HG02943 (cell line): ENCODE measurements around the gene KCNJ15.
"Not testable (repeated sequence)": the region's sequence is repeated elsewhere in the genome, so short reads cannot be mapped to it uniquely, and the experiment has no call there.

Experiments
- ATAC-seq: cut with Tn5 transposase; IDR thresholded peaks from one replicate; pipeline ENCODE4 v1.9.1; 2021; ENCODE audit warnings: mild to moderate bottlenecking, low read depth, moderate library complexity; ENCODE audit not compliant: unreplicated experiment

The KCNJ15 gene

DNA sequence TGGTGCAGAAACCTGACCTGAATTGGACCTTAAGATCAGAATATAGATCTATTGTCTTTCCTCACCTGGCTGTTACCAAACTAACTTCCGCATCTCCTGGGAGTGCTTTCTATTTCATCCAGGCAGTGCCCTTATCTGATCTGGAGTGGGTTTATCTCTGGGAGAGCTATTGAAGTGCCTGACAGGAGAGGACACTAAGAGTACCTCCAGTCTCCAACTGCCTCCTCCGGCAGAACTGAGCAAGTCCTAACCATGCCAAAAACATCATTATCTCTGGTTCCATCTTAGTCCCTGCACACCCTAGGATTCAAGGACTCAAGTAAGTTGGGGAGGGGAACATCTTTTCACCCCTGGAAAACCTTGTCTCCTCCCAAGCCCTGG, 12.4 kb upstream of the KCNJ15 start:
- ATAC-seq: no peak

DNA sequence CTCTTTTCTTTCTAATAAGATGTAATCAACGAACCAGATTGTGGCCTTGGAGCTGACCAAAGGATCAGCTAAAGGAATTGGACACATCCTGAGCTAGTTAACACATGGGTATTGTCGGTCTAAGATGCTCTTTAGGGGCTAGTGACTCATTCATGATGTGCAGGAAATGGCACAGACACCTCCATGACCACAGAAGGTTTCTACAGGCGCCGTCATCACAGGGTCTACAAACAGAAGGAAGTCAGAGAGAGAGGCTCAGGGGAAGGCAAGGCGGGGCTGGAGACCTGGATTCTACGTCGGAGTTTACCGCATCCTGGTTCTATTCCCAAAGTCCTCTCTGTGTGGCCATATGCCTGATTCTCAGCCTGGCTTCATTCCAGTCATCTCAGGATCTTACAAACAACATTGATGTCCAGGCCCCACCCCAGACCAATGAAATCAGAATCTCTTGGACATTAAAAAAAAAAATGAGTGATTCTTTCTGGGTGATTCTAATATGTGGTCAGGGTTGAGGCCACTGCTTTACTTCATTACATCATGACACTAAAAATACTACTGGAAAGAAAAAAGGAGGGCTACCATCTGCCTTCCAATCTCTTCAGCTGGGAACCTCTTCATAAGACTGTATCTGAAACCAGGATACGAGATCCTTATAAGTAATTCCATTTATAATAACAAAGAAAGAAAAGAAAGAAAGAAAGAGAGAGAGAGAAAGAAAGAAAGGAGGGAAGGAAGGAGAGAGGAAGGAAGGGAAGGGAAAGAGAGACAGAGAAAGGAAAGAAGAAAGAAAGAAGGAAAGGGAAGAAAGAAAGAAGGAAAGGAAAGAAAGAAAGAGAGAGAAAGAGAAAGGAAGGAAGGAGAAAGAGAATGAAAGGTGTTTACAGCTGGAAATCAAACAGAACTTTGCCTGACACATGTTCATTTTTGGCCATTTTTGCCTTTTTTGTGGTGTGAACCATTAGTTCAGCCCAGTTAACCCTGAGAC, 11.6 kb upstream of the KCNJ15 start:
- peak; percentile 75 for ATAC-seq

DNA sequence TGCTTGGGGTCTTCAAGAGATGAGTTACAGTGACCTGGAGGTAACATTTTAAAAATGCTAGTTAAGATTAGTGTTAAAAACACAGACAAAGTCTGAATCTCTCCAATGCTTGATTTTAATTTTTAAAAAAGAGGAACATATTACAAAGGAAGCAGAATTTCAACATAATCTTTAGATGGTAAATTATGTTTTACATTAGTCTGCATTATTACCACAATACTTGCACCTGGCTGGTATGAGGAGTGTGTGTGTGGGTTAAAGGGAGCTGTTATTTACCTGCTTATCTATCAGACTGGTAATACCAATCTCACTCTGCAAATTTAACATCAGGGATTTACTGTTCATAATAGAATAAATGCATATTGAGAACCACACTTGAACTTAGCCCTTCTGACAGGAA, 10.3 kb upstream of the KCNJ15 start:
- ATAC-seq: no peak

DNA sequence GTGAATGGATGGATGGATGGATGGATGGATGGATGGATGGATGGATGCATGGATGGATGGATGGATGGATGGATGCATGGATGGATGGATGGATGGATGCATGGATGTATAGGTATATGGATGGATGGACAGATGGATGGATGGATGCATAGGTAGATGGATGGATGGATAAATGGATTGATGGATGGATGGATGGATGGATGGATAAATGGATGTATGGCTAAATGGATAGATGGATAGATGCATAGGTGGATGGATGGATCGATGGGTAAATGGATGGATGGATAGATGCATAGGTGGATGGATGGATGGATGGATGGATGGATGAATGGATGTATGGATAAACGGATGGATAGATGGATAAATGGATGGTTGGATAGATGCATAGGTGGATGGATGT, 9.7 kb upstream of the KCNJ15 start:
- ATAC-seq: not testable (repeated sequence)

DNA sequence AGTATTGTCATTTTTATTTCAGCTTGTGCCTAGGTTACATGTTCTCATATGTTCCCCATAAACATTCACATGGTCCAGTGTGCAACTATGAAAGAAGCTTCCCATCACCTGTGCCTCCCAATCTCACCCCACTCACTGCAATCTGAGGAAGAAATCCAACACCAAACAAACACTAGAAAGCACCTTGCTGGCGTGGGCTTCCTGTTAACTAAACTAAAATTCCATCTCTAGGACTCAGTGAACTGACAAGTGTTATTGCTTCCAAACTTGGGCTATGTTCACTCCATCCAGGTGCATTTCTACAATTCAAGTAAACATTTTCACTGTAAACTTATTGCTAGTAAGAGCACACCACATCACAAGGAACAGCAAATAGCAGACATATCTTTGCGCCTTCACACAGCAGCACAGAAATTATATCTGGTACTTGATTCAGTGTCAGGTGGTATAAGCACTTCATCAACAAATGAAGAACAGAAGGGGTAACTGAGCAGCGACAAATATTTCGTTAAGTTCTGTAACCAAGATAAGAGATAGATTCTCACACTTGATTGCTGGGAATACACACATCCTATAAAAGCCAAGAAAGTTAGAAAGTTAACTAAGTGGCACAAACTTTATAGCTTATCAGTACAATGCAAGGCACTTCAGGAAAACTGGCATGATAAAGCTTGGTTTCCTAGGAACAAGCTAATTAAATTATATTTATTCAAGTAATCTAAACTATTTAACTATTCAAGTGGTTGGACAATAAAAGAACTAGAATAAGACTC, 8.9 kb upstream of the KCNJ15 start:
- ATAC-seq: no peak

DNA sequence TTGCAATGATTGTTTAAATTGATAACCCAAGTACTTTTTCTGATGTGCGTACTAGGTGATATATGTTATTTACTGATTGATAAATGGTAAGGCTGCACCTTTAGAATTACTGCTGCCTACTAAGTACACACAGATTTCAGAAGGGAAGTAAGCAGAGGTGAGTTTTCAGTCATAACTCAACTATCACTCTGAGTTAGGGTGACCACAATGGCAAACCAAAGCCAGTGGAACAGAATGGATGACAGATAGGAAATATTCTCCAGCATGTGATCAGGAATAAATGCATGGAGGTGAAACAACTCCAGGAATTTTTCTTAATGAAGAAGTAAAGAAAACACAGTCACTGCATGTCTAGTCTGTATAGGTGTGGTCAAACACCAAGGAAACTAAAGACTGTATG, 7.5 kb upstream of the KCNJ15 start:
- ATAC-seq: no peak

DNA sequence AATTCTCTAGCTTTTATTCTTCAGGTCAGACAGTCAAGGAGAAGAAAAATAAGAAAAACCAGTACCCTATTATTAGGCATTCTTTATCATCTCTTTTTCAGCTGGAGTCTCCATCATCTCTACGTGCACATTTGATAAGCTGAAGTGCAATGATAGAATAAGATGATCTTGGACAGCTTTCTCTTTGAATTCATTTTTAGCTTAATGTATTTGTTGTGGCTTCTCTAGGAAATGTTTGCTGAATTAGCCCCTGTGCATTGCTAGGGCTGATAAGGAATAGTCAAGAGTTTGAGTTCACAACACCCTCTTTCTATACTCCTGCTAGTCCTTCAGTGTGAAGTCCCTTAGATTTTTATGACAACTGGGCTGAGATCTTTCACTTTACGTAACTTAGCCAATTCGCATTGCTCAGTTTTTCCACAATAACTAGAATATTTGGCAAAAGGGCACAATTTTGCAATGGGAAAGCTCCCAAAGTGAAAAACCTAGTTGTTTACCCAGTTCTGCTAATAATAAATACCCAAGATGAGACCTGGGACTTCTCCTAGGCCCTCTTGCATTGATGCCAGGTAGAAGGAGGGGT, 7.0 kb upstream of the KCNJ15 start:
- no peak for ATAC-seq

DNA sequence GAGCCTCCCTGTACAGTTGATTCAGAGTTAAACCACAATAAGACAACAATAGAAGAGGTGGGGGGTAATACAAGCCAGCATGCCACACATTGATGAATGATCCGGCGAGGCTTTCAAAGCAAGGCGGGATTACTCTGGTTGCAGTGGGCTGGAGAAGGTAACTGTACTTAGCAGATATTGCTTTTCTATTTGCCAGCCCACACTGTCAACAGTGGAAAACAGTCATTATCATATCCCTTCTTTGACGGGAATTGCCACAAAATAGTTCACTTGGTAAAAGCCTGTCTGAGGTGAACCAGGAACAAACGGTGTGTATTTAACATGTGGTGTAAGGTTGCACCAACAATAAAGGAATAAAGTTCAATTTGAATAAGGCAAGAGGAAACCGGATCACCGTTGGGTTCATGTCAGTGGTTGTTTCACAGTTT, 5.8 kb upstream of the KCNJ15 start:
- ATAC-seq: no peak

DNA sequence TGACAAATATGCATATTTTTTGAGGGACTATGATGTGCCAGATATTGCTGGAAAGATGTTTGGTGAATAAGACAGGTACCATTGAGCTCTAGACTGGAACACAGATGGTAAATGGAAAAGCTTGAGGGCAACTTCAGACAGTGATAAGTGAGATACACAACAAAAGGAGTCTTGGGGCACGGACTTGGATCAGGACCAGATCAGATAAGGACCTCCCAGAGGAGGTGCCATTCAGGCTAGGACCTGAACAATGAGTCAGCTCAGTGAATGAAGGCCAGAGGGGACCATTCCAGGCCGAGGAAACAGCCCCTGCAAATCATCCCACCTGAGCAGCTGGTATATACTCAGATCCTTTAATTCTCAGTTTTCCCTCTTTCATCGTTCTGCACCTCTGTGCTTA, 1.8 kb upstream of the KCNJ15 start:
- no peak for ATAC-seq

DNA sequence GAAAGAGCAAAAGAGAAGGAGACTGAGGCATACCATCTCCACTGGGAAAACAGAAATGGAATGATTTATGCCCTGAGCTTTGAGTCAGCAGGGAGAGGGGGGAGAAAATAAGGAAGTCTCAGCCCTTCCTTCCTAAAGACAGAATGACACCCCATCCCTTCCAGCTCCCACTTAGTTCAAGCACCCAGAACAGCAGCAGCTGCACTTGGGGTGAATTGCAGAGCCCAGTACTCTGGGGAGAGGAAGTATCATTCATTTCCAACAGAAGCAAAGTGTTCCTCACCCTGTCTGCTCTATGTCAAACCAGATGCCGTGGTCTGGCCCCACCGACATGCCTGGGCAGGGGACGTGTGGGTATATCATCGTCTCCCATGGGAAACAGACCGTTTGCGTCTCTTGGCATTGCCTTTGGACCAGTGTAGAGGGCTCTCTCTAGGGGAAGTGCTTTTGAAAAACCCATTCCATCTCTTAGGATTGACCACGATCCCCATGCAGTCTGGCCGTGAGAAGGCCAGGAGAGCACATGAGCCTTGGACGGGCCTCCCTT, 1.1 kb upstream of the KCNJ15 start:
- no peak for ATAC-seq

DNA sequence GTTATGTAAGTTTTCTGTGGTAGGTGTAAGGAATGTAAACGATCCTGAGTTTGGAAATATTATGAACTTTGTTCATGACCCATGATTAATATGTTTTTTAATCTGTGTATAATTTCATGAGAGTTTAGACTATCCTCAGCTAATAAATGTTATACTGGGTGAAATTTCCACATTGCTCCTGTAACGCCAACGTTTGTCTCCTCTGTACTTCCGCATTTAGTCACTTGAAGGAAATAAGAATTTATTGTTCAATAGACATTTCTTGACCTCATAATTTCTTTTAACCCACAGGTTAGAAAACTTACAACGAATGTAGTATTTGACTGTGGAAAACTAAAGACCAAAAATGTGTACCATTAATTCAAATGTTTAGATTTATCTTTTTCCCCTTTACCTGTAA, 876 bp downstream of the KCNJ15 start:
- ATAC-seq: no peak

DNA sequence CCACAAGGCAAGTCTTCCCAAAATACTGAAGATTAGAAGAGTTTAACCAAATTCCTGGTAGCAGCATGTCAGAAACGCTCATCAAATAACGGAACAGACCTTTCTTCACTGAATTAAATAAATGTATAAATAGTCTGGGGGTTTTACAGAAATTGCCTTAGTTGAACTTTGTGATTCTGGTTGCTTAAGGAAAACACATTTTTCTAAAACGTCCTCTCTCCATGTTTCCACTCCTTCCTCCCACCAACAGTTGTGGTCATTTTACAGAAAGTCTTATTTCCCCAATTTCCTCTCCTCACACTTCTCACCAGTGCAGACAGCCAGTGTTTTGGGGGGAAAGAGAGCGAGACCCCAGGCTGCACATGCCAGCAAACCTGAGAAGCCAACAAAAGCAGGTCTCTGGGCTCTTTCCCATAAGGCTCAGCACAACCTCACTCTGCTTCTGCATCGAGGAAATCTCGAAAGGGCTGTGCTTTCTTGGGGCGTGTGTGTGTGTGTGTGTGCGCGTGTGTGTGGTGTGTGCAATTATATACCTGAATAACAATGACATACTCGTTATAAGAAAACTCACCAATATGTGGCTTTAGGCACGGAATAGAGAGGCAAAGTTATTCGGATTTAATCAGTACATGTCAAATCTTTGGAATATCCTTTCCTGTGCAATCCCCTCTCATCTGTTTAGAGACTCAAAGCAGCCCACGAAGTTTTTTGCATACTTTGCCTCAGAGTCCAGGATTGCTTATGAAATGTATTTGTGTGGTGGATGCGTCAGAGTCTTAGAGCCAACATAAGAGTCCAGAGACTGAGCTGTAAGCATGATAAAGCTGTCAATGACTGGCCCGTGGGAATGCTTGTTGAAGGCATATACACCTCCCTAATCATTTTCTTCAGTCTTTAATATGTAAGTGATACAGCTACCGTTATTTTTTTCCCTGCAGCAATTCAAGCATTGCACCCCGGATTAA, 2.0 kb downstream of the KCNJ15 start:
- ATAC-seq: no peak

DNA sequence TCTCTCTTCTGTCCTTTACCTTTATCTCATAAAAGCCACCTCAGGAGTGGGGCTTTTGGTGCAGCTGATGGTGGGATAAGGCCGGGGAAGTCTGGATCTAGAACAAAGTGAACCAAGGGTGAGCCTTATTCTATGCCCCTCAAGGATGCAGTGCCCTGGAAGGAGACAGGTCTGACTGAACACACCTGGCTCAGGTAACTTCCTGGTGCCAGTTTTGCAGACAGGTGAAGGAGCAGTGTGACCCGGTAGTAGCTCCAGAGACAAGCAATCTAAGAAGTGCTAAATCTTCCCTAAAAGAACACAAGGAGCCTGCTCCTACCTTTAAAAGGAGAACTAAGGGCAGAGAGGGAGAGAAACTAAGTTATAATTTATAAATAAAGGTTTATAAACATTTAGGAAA, 2.9 kb downstream of the KCNJ15 start:
- ATAC-seq: no peak

DNA sequence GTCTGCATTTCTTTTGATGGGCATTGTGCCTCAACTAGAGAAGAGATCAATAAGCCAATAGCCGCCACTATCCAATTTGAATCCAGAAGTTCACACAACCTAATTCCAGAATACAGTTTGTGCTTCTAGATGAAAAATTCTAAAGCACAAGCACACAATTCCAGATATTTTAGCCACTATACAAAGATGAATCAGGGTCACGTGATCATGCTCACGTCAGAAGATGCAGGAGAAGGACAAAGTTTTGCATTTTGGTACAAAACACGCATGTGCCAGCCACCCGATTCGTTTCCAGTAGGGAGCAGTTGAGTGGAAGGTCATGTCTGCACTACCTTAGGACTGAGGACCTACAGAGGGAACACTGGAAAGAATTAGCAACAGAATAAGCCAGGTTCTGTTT, 3.6 kb downstream of the KCNJ15 start:
- ATAC-seq: no peak

DNA sequence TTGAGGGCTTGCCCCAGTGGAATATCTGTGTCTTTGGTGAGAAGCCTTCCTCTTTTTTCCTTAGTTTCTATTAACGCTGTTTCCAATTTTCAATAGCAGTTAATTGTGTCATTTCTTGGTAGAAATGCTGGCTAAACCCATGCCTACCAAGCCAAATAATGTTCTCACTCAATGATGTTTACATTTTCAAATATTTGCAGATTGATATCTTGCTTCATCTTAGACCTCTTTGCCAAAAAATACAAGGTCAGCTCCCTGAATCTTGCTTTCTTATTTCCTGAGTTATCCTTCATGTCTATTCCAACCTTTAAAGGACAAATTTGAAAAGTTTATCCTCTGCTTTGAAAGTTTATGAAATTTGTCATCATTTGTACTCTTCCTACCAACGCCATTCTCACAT, 5.1 kb downstream of the KCNJ15 start:
- no peak for ATAC-seq

DNA sequence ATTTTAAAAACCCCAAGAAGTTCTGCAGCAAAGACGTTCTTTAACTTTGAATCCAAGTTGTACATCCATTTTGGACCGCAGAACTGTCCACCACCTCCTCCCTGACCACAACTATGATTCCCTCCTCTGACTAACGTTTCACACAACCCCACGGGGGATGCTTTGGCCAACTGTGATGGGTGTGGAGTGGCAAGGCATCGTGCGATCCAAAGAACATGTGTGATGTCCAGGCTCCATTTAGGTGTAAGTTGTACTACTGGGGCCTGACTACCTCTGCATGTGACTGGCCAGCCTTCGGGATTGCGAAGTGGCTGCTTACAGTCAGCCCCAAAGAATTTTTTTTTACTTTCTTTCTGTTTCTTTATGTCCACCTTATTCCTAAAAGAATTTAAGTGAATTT, 6.7 kb downstream of the KCNJ15 start:
- no peak for ATAC-seq

DNA sequence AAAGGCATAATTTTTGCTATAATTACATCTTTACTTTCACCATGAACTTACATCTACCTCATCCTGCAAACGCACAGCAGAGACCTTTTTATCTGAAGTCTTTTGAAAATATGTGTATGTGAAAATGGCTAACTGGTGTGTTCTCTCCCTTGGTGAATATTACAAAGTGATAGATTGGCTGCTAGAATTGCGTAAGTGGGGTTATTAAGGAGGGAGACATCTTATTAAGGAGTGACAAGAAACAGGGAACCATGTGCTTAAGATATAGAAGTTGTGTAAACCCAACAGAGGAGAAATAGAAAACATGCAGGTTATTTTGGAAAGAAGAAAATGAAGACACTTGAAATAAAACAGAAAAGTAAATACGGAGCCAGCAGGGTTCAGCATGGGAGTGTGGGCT, 7.8 kb downstream of the KCNJ15 start:
- ATAC-seq: no peak

DNA sequence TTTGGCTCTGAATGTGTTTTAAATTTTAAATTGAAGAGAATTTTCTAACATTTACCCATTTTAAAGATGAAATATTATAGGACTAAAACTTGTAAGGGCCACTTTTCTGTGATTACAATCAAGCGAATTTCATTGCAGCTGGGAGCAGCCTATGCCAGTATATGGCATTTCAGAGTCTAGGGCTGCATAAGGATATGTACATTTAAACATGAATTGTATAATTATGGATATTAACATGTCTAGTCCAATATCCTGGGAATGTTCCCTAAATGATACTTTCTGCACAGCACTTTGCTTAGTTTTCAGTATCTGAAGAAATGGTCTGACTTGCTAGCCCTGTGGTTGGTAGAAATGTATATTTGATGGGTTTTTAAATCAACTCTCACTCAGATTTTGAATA, 8.4 kb downstream of the KCNJ15 start:
- ATAC-seq: no peak

DNA sequence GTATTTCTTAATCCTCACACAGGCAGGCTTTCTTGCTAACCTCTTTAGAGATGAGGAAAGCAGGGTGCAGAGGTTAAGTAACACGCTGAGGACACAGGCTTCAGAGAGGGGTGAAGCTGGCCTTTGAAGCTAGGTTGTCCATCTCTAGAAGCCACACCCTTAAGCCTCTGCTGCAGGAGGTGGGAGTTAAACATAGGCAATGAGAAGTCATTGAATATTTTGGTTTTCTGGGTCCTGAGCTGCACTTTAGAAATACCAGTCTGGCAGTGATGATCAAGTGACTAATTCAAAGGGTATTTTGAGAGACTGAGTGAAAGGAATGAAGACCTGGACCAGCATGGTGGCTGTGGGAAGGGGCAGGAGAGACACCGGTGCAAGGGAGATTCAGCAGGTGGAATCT, 9.9 kb downstream of the KCNJ15 start:
- no peak for ATAC-seq
